Ramos (cell line): Measurements from ENCODE around the gene ZBED3.

Source experiments
- in situ Hi-C: fragments of 300-500 bp; cut with MboI; formaldehyde crosslinking; loops from one replicate; pipeline ENCODE4 v1.14.3; 2022; ENCODE audit warnings: low sequenced_read_pairs; ENCODE audit not compliant: unreplicated experiment

Gene ZBED3

GRCh38 chr5:77022511-77023417 lies 64.3 kb downstream of the ZBED3 start:
- in situ Hi-C loops: no loop called here
